Calu3 (cell line): ENCODE measurements around the gene THSD7B. TPM values are rescaled to one million over a fixed set of nuclear protein-coding genes. Genes with fewer than 3 reads are reported as not detected.

Experiments
- BruUV-seq: library from RNA; stranded (reverse); fragments of 400-500 nt; replicated peaks from 2 replicates; lab custom pipeline; 2021; lab: Mats Ljungman, UMichigan
- CTCF ChIA-PET: fragments of 300-600 bp; sonication (Branson Sonifier 250); formaldehyde crosslinking; loops from one replicate; lab custom pipeline; 2022; ENCODE audit warnings: antibody characterized with exemption; lab: Charles Lee
- DNase-seq: peaks from one replicate; pipeline ENCODE4 v3.0.0; 2022
- H3K27ac Mint-ChIP-seq: one replicate; pipeline ENCODE4 v1.8.0; 2022; ENCODE audit warnings: mixed read lengths; ENCODE audit not compliant: unreplicated experiment
- H3K27me3 Mint-ChIP-seq: one replicate; pipeline ENCODE4 v1.8.0; 2022; ENCODE audit warnings: mixed read lengths; ENCODE audit not compliant: unreplicated experiment
- H3K36me3 Mint-ChIP-seq: one replicate; pipeline ENCODE4 v1.8.0; 2022; ENCODE audit warnings: mild to moderate bottlenecking, moderate library complexity, mixed read lengths; ENCODE audit not compliant: insufficient read depth, unreplicated experiment
- H3K4me1 Mint-ChIP-seq: one replicate; pipeline ENCODE4 v1.8.0; 2022; ENCODE audit warnings: mild to moderate bottlenecking, low read depth, mixed read lengths; ENCODE audit not compliant: unreplicated experiment
- H3K4me3 Mint-ChIP-seq: one replicate; pipeline ENCODE4 v1.8.0; 2022; ENCODE audit warnings: mild to moderate bottlenecking, low read depth, moderate library complexity, mixed read lengths; ENCODE audit not compliant: unreplicated experiment
- H3K9me3 Mint-ChIP-seq: one replicate; pipeline ENCODE4 v1.8.0; 2022; ENCODE audit warnings: low read depth, mixed read lengths; ENCODE audit not compliant: unreplicated experiment
- intact Hi-C: fragments of 100-400 bp; cut with micrococcal nuclease; formaldehyde crosslinking; loops from one replicate; pipeline ENCODE4 v1.10.0; 2022; ENCODE audit not compliant: unreplicated experiment
- total RNA-seq: library from RNA; stranded (reverse); gene quantifications from 2 replicates; pipeline ENCODE4 v1.2.3, GENCODE V29; 2022
- TF ChIP-seq, protein P1 (sequence below): fragments of 200-600 bp; IDR thresholded peaks from one replicate; pipeline ENCODE4 v1.8.0; 2022; ENCODE audit warnings: antibody characterized with exemption; ENCODE audit not compliant: unreplicated experiment

Gene THSD7B
- total RNA-seq, 1 experiment from 2014 or later, result not detected

DNA sequence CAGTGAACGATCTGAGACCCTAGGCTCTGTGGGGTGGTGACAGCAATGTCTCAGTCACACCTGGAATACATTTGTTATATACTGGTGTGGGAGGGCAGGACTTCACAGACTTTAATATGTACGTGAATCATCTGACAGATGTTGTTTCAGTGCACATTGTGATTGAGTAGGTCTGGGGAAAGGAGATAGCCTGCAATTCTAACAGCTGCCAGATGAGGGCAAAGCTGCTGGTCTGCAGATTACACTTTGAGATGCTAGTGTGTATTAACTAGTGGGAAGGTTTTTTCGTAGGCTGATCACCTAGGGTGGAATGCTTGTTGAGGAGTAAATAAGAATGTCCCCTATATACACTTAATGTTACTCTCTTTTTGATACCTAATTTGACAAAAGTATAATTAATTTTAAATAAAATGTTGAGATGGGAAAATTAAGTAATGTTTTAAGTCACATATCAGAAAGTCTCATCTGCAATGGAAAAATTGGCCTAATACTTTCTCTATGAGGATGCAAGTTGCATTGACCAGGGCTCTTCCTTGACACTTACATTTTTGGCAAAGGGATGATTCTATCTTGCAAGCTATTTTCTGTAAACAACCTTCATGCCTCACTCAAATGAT is 702.0 kb downstream of the THSD7B start:
- no TSS peak for BruUV-seq
- CTCF ChIA-PET, result interaction anchor here (0.5 to 1.6 kb wide), 2 partner anchors 41 to 371 kb away, joined by 7 read pairs; no protein-coding TSS in a partner anchor

GRCh38 chr2:137493261-137493660 is 727.9 kb downstream of the THSD7B start:
- no peak for DNase-seq
- no peaks in the 10 kb centered on the region for H3K36me3 Mint-ChIP-seq
- intact Hi-C loops, result no loop called here
- H3K27ac Mint-ChIP-seq, result no peak overlapping the region
- no peaks in the 10 kb centered on the region for H3K27me3 Mint-ChIP-seq
- H3K4me3 Mint-ChIP-seq, result no peak overlapping the region
- no peaks in the 10 kb centered on the region for H3K9me3 Mint-ChIP-seq
- no TSS peak for BruUV-seq
- no peaks in the 10 kb centered on the region for H3K4me1 Mint-ChIP-seq
- TF ChIP-seq, protein P1, sequence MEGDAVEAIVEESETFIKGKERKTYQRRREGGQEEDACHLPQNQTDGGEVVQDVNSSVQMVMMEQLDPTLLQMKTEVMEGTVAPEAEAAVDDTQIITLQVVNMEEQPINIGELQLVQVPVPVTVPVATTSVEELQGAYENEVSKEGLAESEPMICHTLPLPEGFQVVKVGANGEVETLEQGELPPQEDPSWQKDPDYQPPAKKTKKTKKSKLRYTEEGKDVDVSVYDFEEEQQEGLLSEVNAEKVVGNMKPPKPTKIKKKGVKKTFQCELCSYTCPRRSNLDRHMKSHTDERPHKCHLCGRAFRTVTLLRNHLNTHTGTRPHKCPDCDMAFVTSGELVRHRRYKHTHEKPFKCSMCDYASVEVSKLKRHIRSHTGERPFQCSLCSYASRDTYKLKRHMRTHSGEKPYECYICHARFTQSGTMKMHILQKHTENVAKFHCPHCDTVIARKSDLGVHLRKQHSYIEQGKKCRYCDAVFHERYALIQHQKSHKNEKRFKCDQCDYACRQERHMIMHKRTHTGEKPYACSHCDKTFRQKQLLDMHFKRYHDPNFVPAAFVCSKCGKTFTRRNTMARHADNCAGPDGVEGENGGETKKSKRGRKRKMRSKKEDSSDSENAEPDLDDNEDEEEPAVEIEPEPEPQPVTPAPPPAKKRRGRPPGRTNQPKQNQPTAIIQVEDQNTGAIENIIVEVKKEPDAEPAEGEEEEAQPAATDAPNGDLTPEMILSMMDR, result no peak
- CTCF ChIA-PET, result no interaction called here

More for the DNA sequence above, 702.0 kb downstream of the THSD7B start:
- H3K36me3 Mint-ChIP-seq, result no peaks in the 10 kb centered on the region
- DNase-seq, result peak; percentile 62
- H3K9me3 Mint-ChIP-seq, result no peaks in the 10 kb centered on the region
- H3K4me1 Mint-ChIP-seq, result no peaks in the 10 kb centered on the region
- intact Hi-C loops, result loop anchor here (1.0 to 10.0 kb wide), 5 partner anchors 45 to 533 kb away; no protein-coding TSS in a partner anchor
- no peak overlapping the region for H3K27ac Mint-ChIP-seq
- no peaks in the 10 kb centered on the region for H3K27me3 Mint-ChIP-seq
- TF ChIP-seq, protein P1, result no peak
- no peak overlapping the region for H3K4me3 Mint-ChIP-seq

GRCh38 chr2:137500599-137500998 is 735.3 kb downstream of the THSD7B start:
- no peaks in the 10 kb centered on the region for H3K9me3 Mint-ChIP-seq
- no peak overlapping the region for H3K4me3 Mint-ChIP-seq
- no peaks in the 10 kb centered on the region for H3K4me1 Mint-ChIP-seq
- H3K27me3 Mint-ChIP-seq, result no peaks in the 10 kb centered on the region
- TF ChIP-seq, protein P1, result no peak
- CTCF ChIA-PET, result no interaction called here
- BruUV-seq, result no TSS peak
- intact Hi-C loops, result no loop called here
- no peak overlapping the region for H3K27ac Mint-ChIP-seq
- no peak for DNase-seq
- H3K36me3 Mint-ChIP-seq, result no peaks in the 10 kb centered on the region

DNA sequence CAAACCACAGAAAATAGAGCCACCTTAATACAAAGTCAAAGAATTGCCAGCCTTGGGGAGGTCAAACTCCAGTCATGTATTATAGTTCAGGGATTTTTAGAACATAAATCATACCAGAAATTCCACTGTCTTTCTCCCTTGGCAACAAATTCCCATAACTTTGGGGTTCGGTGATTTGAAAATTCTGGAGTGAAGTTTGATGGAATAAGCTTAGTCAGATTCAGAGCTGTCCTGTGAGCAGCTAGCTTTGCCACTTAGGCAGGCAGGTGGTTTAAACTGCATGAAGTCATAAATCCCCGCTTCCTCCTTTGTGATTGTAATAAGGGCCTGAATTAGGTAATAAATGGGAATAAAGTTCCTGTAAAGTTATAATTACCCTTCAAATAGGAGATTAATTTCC is 741.9 kb downstream of the THSD7B start:
- CTCF ChIA-PET, result no interaction called here
- H3K9me3 Mint-ChIP-seq, result no peaks in the 10 kb centered on the region

More for the DNA sequence above, 741.9 kb downstream of the THSD7B start:
- Mint-ChIP-seq H3K27me3 (no peaks in the 10 kb centered on the region), H3K4me3 (no peak overlapping the region), H3K4me1 (no peaks in the 10 kb centered on the region), H3K27ac (no peak overlapping the region), H3K36me3 (no peaks in the 10 kb centered on the region)
- DNase-seq, result no peak
- intact Hi-C loops, result no loop called here
- TF ChIP-seq, protein P1, result no peak
- no TSS peak for BruUV-seq
